Islet precursor cell (in vitro differentiated cells): ENCODE data around the gene TMEM72.

Experiments used
- DNase-seq: peaks from one replicate; pipeline ENCODE4 v3.0.0-alpha.2; 2018

The TMEM72 gene

GRCh38 chr10:44921061-44921460 lies 9.9 kb downstream of the TMEM72 start:
- DNase-seq = peak; percentile 40

GRCh38 chr10:44921506-44921905 lies 10.4 kb downstream of the TMEM72 start:
- DNase-seq = peak; percentile 12

- peak; percentile 22 for DNase-seq
These were observed 10.9 kb downstream of the TMEM72 start for GRCh38 chr10:44922021-44922420.

- DNase-seq = no peak
These were observed 11.8 kb downstream of the TMEM72 start for GRCh38 chr10:44922796-44923545.

DNA sequence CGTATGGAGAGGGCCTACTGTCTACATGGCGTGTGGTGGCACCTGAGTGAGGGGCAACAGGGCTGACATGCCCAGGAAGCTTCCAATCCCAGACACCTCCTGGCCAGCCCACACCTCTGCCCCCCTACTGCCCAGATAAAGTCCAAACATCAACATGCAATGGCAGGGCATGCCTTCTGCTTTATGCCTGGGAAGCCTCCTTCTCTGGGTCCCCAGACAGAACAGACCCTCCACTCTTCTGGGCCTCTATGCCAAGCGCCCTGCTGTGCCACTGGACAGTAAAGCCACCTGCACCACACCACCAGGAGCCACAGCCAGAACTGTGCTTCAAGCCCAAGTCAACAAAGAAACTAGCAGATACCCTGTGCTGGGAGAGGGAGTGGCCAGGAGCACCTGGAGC lies 12.5 kb downstream of the TMEM72 start:
- no peak for DNase-seq

GRCh38 chr10:44924261-44925040 lies 13.3 kb downstream of the TMEM72 start:
- DNase-seq = peak; percentile 46

GRCh38 chr10:44925224-44925623 lies 14.1 kb downstream of the TMEM72 start:
- peak; percentile 92 for DNase-seq

GRCh38 chr10:44925811-44926750 lies 14.9 kb downstream of the TMEM72 start:
- DNase-seq = peak; percentile 29

GRCh38 chr10:44926751-44927351 lies 15.7 kb downstream of the TMEM72 start:
- DNase-seq = peak; percentile 42

GRCh38 chr10:44927352-44927751 lies 16.2 kb downstream of the TMEM72 start:
- peak; percentile 45 for DNase-seq

DNA sequence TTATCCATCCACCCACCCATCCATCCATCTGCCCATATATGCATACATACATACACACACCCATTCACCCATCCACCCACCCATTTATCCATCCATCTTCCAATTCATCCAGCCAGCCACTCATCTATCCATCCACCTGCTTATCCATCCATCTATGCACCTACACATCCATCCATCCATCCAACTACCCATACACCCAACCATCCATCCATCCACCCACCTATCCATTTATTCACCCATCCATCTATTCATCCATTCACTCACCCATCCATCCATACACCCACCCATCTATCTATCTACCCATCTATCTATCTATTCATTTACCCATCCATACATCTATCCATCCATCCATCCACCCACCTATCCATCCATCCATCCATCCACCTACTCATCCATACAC lies 17.3 kb downstream of the TMEM72 start:
- DNase-seq = no peak

DNA sequence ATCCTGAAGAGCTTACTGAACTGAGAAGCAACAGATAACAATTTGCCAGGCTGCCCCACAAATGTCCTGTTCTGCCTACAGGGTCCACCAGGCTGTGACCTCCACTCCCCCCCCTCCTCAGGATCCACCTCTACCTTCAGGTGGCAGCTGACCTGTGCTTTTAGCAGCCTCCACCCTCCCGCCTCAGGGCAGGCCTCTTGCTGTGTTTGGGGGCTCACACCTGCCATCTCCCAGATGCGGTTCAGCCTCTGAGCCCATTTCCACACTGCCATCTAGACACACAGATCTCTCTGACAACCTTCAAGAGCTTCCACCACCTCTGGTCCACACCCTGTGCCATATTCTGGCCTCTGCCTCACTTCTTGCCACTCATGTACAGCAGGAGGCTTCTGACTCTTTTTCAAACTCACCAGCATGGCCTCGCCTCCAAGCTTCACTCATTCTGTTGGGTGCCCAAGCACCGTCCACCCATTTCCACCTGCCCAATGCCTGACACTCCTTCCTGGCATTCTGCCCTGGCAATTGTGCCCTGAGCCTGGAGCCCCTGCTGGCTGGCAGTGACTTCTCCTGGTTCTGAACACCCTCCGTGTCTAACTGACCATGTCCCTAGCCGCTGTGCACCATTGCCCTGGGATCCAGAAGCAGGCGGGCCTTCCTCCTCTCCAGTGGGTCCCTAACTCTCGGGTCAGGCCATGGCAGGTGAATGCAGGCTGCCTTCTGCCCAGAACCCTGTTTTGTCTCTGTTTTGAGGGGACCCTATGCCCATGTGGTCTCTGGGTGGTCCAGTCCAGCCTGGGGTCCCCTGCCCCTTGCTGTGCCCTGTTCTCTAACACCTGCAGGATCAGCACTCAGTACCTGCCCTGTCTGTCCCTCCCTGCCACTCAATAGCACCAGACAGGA lies 18.5 kb downstream of the TMEM72 start:
- peak; percentile 49 for DNase-seq

GRCh38 chr10:44930904-44931620 lies 19.9 kb downstream of the TMEM72 start:
- peak; percentile 44 for DNase-seq

DNA sequence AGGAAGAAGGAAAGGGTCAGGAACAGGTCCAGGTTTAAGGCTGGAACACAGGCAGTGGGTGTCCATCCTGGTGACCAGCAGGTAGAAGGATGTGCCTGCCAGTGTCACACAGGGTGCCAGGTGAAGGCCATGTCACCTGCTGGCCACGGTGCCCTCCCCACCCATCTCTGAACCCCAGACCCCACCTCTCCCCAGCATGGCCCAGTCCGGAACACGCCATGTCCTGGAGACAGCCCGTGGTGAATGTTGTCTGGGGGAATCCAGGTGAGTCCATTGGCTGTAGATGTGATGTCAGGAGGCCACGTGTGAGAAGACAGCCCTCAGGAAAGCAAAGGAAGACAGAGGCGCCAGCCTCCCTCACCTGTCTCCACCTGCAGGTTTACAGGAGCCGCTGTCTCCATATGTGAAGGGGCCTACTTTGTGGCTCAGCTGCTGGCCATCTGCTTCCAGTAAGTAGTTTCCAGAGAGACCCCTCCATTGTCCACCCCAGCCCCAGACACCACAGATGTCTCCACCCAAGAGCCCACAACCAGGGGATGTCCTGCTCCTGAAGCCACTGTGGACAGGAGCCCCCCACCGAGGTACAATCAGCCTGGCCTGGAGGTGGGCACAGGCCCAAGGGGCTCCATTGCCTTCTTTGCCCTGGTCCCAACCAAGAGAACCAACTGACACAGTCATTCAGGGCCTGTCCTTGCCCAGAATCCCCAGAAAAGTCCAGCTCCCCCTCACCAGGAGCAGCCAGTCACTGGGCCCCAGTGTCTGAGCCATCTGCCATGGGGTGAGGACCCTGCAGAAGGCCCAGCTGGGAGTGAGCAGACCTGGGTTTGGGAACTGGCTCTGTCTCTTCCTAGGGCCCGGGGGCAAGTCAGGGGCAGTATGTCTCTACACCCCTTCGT lies 20.7 kb downstream of the TMEM72 start:
- DNase-seq = peak; percentile 44

GRCh38 chr10:44932517-44933450 lies 21.6 kb downstream of the TMEM72 start:
- peak; percentile 95 for DNase-seq

DNA sequence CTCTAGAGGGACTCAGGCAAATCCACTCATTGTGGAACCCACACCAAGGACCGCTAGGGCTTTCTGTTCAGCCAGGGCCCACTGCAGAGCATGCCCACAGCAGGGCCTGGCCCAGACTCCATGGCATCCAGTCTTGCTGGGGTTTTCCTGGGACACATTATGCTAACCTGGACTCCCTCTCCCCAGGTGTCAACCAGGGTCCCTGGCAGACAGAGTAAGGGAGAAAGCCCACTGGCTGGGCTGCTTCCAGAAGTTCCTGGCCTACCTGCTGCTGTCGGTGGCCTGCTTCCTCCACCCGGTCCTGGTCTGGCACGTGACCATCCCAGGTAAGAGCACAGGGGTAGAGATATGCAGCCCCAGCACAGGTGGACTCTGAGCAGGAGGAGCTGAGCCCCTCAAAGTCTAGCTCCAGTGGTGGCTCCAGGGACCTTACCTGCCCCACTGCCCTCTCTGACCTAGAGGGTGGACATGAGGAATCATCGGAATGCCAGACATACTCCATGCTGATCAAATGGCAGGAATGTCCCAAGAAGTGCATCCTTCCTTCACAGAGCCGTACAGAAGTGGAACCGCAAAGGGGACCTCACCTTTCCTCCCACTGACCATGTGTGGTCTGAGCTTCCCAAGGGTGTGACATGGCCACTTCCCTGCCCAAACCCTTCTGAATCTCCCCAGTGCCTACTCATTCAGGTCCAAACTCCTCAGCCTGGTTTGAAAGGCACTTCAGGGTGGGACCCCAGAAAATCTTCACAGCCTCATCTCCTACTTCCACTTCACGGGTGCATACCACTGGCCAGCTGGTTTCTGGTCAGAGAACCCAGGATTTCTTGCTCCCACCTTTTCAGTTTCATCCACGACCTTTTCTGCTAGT lies 22.5 kb downstream of the TMEM72 start:
- DNase-seq = peak; percentile 63

DNA sequence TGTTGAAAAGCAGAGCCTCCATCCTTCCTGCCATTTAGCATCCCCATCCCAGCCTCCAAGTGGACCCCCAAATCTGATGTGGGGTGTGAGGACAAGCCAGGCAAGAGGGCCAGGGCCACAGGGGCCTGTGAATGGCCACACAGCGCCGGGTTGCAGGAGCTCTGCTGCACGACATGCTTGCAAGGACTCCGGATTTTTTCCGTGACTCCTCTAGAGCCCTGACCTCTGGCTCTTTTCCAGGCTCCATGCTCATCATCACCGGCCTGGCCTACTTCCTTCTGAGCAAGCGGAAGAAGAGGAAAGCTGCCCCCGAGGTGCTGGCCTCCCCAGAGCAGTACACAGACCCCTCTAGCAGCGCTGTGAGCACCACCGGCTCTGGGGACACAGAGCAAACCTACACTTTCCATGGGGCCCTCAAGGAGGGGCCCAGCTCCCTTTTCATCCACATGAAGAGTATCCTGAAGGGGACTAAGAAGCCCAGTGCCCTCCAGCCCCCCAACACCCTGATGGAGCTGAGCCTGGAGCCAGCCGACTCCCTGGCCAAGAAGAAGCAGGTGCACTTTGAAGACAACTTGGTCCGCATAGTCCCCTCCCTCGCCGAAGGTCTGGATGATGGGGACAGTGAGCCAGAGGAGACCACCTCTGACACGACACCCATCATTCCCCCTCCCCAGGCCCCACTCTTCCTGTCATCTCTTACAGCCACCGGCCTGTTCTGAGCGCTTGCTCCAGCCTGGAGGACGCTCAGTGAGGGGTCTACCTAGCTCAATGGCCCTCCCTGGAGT lies 23.5 kb downstream of the TMEM72 start:
- DNase-seq = no peak
